ENCODE measurements around the gene MPP3.

DNA sequence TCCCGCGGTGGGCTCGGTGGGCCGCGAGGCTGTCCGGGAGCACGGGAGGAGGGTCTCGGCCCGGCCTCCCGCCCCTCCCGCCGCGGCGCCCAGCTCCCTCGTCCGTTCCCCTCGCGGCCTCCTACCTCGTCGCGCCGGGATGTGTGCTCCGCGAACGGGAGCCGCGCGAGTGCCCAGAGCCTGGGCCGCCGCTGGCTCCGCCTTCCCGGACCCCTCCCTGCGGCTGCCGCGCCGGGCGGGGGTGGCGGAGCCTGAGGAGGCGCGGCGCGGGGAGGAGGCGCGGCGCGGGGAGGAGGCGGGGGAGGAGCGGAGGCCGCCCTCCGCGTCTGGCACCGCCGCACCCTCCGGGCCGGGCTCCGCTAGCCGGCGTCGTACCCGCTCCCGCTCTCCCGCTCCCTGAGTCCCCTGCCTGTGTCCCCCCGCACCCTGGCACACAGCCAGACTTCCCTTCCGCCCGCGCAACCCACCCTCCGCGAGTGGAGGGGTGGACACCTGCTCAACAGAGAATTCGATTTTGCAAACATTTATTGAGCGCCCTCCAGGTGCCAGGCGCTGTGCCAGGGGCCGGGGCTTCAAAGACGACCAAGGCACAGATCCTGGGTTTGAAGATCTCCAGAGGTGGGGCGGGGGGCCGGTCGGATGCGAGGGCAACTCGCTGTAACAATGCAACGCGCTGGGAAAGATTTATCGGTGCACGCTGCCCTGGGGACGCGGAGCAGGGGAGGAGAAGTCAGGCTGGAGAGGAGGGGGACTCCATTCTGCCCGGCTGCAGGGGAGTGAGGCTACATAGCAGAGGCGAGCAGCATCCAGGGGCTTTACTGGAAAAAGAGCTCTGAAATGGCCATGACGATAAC lies at the start of gene MPP3:
- TF ChIP-seq ZNF664 (tag by site-specific recombination; IDR thresholded peaks at IDR 0.05) (no peak), ZNF530 (tag by site-specific recombination; IDR thresholded peaks at IDR 0.05; ENCODE audit: low read depth) (no peak), ZIC2 (tag by site-specific recombination; IDR thresholded peaks at IDR 0.05) (peak; percentile 18), ZNF48 (tag by site-specific recombination; IDR thresholded peaks at IDR 0.05) (no peak)
